HL-60 (cell line): Measurements from ENCODE around the gene RAP1B.

ENCODE experiments used
- DNase-seq, 2 experiments: peaks; one replicate each; pipeline ENCODE4 v3.0.0-alpha.2; 2010 to 2020; ENCODE audit warnings: low read depth in 1 of 2, low spot score in 1 of 2
- H3K27ac ChIP-seq: fragments of 250-450 bp; sonication (Bioruptor Pico); replicated peaks from 2 replicates; pipeline ENCODE4 v1.5.1; 2020; ENCODE audit warnings: mild to moderate bottlenecking, moderate library complexity
- H3K27me3 ChIP-seq: fragments of 250-450 bp; sonication (Bioruptor Pico); 2 replicates; pipeline ENCODE4 v1.5.1; 2021; ENCODE audit warnings: mild to moderate bottlenecking, moderate library complexity; ENCODE audit not compliant: insufficient read depth, poor library complexity, severe bottlenecking
- H3K4me3 ChIP-seq: replicated peaks from 2 replicates; pipeline ENCODE4 v1.5.1; 2011; ENCODE audit warnings: mild to moderate bottlenecking, control low read depth, low read length; ENCODE audit not compliant: insufficient read depth
- GABPA ChIP-seq: IDR thresholded peaks from 2 replicates; pipeline ENCODE4 v1.6.1; 2012; ENCODE audit warnings: low read depth
- POLR2AphosphoS5 ChIP-seq: IDR thresholded peaks from 2 replicates; pipeline ENCODE4 v1.6.1; 2012; ENCODE audit warnings: low read depth
- SPI1 ChIP-seq: IDR thresholded peaks from 2 replicates; pipeline ENCODE4 v1.6.1; 2012; ENCODE audit warnings: low read depth, mild to moderate bottlenecking, borderline replicate concordance
- TF ChIP-seq, protein P1 (sequence below): IDR thresholded peaks from 2 replicates; pipeline ENCODE4 v1.6.1; 2012; ENCODE audit warnings: low read depth; ENCODE audit not compliant: insufficient replicate concordance
- TF ChIP-seq, protein P2 (sequence below): IDR thresholded peaks from one replicate; pipeline ENCODE4 v1.5.1; 2011; ENCODE audit warnings: low read length, control low read depth, inconsistent platforms; ENCODE audit not compliant: insufficient read depth

RAP1B gene

DNA sequence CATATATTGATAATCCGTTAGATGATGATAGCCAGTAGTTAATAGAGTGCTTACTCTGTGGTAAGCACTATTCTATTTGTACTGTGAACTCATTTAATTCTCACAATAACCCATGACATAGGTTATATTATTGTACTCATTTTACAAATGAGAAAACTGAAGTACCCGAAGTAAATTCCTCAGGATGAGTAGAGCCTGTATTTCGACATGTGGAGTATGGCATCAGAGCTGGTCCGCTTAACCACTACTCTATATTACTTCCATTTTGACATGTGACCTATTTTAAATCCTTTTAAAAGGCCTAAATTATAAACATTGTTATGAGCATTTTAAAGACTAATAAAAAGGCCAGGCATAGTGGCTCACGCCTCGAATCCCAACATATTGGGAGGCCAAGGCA lies 8.0 kb upstream of the RAP1B start:
- H3K27ac ChIP-seq = no peak overlapping the region
- peak in 1 of 2 experiments; percentile 36 for DNase-seq
- H3K4me3 ChIP-seq = no peak overlapping the region
- no peaks in the 10 kb centered on the region for H3K27me3 ChIP-seq
- no peak for TF ChIP-seq SPI1
- TF ChIP-seq, protein P1, sequence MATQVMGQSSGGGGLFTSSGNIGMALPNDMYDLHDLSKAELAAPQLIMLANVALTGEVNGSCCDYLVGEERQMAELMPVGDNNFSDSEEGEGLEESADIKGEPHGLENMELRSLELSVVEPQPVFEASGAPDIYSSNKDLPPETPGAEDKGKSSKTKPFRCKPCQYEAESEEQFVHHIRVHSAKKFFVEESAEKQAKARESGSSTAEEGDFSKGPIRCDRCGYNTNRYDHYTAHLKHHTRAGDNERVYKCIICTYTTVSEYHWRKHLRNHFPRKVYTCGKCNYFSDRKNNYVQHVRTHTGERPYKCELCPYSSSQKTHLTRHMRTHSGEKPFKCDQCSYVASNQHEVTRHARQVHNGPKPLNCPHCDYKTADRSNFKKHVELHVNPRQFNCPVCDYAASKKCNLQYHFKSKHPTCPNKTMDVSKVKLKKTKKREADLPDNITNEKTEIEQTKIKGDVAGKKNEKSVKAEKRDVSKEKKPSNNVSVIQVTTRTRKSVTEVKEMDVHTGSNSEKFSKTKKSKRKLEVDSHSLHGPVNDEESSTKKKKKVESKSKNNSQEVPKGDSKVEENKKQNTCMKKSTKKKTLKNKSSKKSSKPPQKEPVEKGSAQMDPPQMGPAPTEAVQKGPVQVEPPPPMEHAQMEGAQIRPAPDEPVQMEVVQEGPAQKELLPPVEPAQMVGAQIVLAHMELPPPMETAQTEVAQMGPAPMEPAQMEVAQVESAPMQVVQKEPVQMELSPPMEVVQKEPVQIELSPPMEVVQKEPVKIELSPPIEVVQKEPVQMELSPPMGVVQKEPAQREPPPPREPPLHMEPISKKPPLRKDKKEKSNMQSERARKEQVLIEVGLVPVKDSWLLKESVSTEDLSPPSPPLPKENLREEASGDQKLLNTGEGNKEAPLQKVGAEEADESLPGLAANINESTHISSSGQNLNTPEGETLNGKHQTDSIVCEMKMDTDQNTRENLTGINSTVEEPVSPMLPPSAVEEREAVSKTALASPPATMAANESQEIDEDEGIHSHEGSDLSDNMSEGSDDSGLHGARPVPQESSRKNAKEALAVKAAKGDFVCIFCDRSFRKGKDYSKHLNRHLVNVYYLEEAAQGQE = no peak
- TF ChIP-seq, protein P2, sequence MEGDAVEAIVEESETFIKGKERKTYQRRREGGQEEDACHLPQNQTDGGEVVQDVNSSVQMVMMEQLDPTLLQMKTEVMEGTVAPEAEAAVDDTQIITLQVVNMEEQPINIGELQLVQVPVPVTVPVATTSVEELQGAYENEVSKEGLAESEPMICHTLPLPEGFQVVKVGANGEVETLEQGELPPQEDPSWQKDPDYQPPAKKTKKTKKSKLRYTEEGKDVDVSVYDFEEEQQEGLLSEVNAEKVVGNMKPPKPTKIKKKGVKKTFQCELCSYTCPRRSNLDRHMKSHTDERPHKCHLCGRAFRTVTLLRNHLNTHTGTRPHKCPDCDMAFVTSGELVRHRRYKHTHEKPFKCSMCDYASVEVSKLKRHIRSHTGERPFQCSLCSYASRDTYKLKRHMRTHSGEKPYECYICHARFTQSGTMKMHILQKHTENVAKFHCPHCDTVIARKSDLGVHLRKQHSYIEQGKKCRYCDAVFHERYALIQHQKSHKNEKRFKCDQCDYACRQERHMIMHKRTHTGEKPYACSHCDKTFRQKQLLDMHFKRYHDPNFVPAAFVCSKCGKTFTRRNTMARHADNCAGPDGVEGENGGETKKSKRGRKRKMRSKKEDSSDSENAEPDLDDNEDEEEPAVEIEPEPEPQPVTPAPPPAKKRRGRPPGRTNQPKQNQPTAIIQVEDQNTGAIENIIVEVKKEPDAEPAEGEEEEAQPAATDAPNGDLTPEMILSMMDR = no peak
- TF ChIP-seq POLR2AphosphoS5 = no peak
- TF ChIP-seq GABPA = no peak

DNA sequence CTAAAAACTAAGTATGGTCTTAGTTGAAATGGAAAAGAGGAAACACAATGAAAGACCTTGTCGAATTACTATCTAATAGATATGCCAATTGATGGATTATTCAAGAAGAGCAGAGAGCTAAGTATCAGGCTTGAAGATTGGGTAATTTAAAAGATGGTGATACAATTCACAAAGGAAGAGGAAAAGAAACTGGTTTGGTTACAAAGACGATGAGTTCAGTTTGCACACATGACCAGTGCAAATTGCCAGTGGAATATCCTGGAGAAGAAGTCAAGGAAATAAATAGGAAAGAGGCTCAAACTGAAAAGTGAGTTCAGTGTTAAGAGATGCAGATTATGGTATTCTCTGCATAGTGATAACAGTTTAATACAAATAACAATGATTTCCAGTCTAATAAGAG lies 2.5 kb upstream of the RAP1B start:
- no peak for DNase-seq
- H3K27ac ChIP-seq = no peak overlapping the region
- H3K27me3 ChIP-seq = no peaks in the 10 kb centered on the region
- TF ChIP-seq GABPA (no peak), POLR2AphosphoS5 (no peak), SPI1 (no peak)
- TF ChIP-seq, protein P2 = no peak
- TF ChIP-seq, protein P1 = no peak
- H3K4me3 ChIP-seq = no peak overlapping the region

DNA sequence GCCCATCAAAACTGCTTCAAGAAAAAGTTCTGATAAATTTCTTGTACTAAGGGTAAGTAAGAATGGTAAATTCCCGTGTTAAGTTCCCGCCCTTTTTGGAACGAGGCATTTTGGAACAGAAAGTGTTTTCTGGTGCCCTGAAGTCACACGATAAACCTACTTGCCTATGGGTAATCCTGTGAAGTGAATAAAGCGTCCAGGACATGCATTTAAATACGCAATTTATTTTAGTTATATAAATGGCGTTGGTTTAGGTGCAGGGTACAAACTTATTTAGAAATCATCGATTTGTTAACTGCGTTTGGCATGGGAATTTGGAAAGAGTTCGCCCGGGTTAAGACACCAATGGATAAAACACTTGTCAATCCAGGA lies 715 bp upstream of the RAP1B start:
- peak overlapping the region; percentile 95 for H3K27ac ChIP-seq
- DNase-seq = peak in 1 of 2 experiments; percentile 23
- H3K27me3 ChIP-seq = no peaks in the 10 kb centered on the region
- H3K4me3 ChIP-seq = peak overlapping the region; percentile 46
- TF ChIP-seq, protein P2 = no peak
- TF ChIP-seq GABPA (no peak), SPI1 (no peak), POLR2AphosphoS5 (no peak)
- TF ChIP-seq, protein P1 = no peak
